SK-N-SH treated with all-trans-retinoic acid at 6 μM for 48 hours (cell line): ENCODE data around the gene DCDC2C.

Source experiments
- ATAC-seq: fragments of 200-7000 bp; cut with Tn5 transposase; 3 replicates; pipeline ENCODE4 v1.9.1; 2020; ENCODE audit warnings: mild to moderate bottlenecking, moderate library complexity
- ARNTL ChIP-seq: fragments of 450-650 bp; formaldehyde crosslinking; IDR thresholded peaks from 2 replicates; pipeline ENCODE4 v1.5.0; 2020; ENCODE audit warnings: low read depth, mild to moderate bottlenecking, moderate library complexity, borderline replicate concordance
- BACH2 ChIP-seq: fragments of 250-450 bp; sonication (Bioruptor Pico); IDR thresholded peaks from 2 replicates; pipeline ENCODE4 v1.9.0; 2021; ENCODE audit warnings: mild to moderate bottlenecking, borderline replicate concordance
- CREB5 ChIP-seq: fragments of 250-450 bp; sonication (Bioruptor Pico); IDR thresholded peaks from 2 replicates; pipeline ENCODE4 v1.5.1; 2020; ENCODE audit warnings: low read depth, mild to moderate bottlenecking, moderate library complexity
- CSDC2 ChIP-seq: fragments of 250-450 bp; sonication (Bioruptor Pico); IDR thresholded peaks from 2 replicates; pipeline ENCODE4 v1.5.0; 2020; ENCODE audit warnings: mild to moderate bottlenecking, moderate library complexity
- GLIS3 ChIP-seq: fragments of 250-450 bp; sonication (Bioruptor Pico); IDR thresholded peaks from 2 replicates; pipeline ENCODE4 v1.5.0; 2020; ENCODE audit warnings: mild to moderate bottlenecking, moderate library complexity
- ISL1 ChIP-seq: fragments of 250-450 bp; sonication (Bioruptor Pico); IDR thresholded peaks from 2 replicates; pipeline ENCODE4 v2.1.2; 2022; ENCODE audit warnings: mild to moderate bottlenecking, moderate library complexity
- OSR1 ChIP-seq: fragments of 250-450 bp; sonication (Bioruptor Pico); IDR thresholded peaks from 2 replicates; pipeline ENCODE4 v1.8.0; 2022; ENCODE audit warnings: moderate library complexity, mild to moderate bottlenecking, inconsistent platforms
- PATZ1 ChIP-seq: fragments of 250-450 bp; sonication (Bioruptor Pico); IDR thresholded peaks from 2 replicates; pipeline ENCODE4 v1.8.0; 2020; ENCODE audit warnings: mild to moderate bottlenecking, moderate library complexity, borderline replicate concordance
- PPARA ChIP-seq: fragments of 250-450 bp; sonication (Bioruptor Pico); IDR thresholded peaks from 2 replicates; pipeline ENCODE4 v1.5.0; 2020; ENCODE audit warnings: mild to moderate bottlenecking, borderline replicate concordance
- RARB ChIP-seq: fragments of 250-450 bp; sonication (Bioruptor Pico); IDR thresholded peaks from 2 replicates; pipeline ENCODE4 v1.8.0; 2021; ENCODE audit warnings: mild to moderate bottlenecking, moderate library complexity
- SNAI2 ChIP-seq: fragments of 250-450 bp; sonication (Bioruptor Pico); IDR thresholded peaks from 2 replicates; pipeline ENCODE4 v1.5.0; 2020; ENCODE audit warnings: mild to moderate bottlenecking, moderate library complexity
- TOX ChIP-seq: fragments of 250-450 bp; sonication (Bioruptor Pico); IDR thresholded peaks from 2 replicates; pipeline ENCODE4 v1.8.0; 2021; ENCODE audit warnings: mild to moderate bottlenecking, moderate library complexity, borderline replicate concordance
- ZC3H10 ChIP-seq: fragments of 250-450 bp; sonication (Bioruptor Pico); IDR thresholded peaks from 2 replicates; pipeline ENCODE4 v1.5.1; 2021; ENCODE audit warnings: mild to moderate bottlenecking, moderate library complexity
- ZFP3 ChIP-seq: fragments of 250-450 bp; sonication (Bioruptor Pico); IDR thresholded peaks from 2 replicates; pipeline ENCODE4 v1.5.0; 2020; ENCODE audit warnings: mild to moderate bottlenecking, moderate library complexity
- ZFP30 ChIP-seq: fragments of 450-650 bp; formaldehyde crosslinking; IDR thresholded peaks from 2 replicates; pipeline ENCODE4 v1.5.0; 2022; ENCODE audit warnings: mild to moderate bottlenecking, moderate library complexity
- ZNF565 ChIP-seq: fragments of 450-650 bp; formaldehyde crosslinking; conservative IDR thresholded peaks from 2 replicates; pipeline ENCODE4 v1.5.0; 2020; ENCODE audit warnings: low read depth, mild to moderate bottlenecking, moderate library complexity
- ZNF70 ChIP-seq: fragments of 450-650 bp; formaldehyde crosslinking; IDR thresholded peaks from 2 replicates; pipeline ENCODE4 v1.5.0; 2020; ENCODE audit warnings: mild to moderate bottlenecking, moderate library complexity
- ZNF8 ChIP-seq: fragments of 450-650 bp; formaldehyde crosslinking; IDR thresholded peaks from 2 replicates; pipeline ENCODE4 v1.5.0; 2020; ENCODE audit warnings: mild to moderate bottlenecking, moderate library complexity
- TF ChIP-seq, protein P1 (sequence below): fragments of 250-450 bp; sonication (Bioruptor Pico); IDR thresholded peaks from 2 replicates; pipeline ENCODE4 v1.8.0; 2021; ENCODE audit warnings: low read depth, mild to moderate bottlenecking, moderate library complexity, borderline replicate concordance
- TF ChIP-seq, protein P2 (sequence below): fragments of 250-450 bp; sonication (Bioruptor Pico); IDR thresholded peaks from 2 replicates; pipeline ENCODE4 v1.5.1; 2021; ENCODE audit warnings: mild to moderate bottlenecking, moderate library complexity
- TF ChIP-seq, protein P3 (sequence below): fragments of 250-450 bp; sonication (Bioruptor Pico); IDR thresholded peaks from 2 replicates; pipeline ENCODE4 v1.5.0; 2020; ENCODE audit warnings: mild to moderate bottlenecking, moderate library complexity

DCDC2C gene

GRCh38 chr2:3752376-3752775 lies 49.0 kb downstream of the DCDC2C start (continued):
- TF ChIP-seq PATZ1 (CRISPR knock-in tag): no peak
- TF ChIP-seq, protein P1, sequence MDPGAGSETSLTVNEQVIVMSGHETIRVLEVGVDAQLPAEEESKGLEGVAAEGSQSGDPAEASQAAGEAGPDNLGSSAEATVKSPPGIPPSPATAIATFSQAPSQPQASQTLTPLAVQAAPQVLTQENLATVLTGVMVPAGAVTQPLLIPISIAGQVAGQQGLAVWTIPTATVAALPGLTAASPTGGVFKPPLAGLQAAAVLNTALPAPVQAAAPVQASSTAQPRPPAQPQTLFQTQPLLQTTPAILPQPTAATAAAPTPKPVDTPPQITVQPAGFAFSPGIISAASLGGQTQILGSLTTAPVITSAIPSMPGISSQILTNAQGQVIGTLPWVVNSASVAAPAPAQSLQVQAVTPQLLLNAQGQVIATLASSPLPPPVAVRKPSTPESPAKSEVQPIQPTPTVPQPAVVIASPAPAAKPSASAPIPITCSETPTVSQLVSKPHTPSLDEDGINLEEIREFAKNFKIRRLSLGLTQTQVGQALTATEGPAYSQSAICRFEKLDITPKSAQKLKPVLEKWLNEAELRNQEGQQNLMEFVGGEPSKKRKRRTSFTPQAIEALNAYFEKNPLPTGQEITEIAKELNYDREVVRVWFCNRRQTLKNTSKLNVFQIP: no peak
- TF ChIP-seq GLIS3: no peak

DNA sequence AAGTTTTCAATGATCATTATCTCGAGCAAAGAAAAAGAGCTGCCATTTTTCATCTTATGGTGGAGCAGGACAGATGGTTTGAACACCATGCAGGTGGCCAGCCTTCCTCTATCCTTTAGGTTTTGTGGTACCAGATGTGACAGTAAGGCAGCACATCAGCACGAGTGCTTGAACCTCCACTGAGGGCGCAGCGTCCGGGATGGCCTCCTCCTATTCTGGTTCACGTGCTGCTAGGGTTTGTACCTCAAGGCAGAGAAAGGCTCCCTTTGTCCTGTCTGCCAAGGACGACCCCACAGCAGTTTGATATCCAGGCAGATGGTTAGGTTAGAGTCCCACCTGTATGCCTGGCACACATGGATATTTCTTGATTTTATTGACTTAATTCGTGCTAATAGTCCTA lies 50.2 kb downstream of the DCDC2C start:
- no peak for ATAC-seq
- no peak for TF ChIP-seq ZFP30
- no peak for TF ChIP-seq ZNF8
- TF ChIP-seq ZNF70 (CRISPR knock-in tag): no peak
- TF ChIP-seq, protein P2, sequence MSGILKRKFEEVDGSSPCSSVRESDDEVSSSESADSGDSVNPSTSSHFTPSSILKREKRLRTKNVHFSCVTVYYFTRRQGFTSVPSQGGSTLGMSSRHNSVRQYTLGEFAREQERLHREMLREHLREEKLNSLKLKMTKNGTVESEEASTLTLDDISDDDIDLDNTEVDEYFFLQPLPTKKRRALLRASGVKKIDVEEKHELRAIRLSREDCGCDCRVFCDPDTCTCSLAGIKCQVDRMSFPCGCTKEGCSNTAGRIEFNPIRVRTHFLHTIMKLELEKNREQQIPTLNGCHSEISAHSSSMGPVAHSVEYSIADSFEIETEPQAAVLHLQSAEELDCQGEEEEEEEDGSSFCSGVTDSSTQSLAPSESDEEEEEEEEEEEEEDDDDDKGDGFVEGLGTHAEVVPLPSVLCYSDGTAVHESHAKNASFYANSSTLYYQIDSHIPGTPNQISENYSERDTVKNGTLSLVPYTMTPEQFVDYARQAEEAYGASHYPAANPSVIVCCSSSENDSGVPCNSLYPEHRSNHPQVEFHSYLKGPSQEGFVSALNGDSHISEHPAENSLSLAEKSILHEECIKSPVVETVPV (CRISPR knock-in tag): no peak
- TF ChIP-seq, protein P3, sequence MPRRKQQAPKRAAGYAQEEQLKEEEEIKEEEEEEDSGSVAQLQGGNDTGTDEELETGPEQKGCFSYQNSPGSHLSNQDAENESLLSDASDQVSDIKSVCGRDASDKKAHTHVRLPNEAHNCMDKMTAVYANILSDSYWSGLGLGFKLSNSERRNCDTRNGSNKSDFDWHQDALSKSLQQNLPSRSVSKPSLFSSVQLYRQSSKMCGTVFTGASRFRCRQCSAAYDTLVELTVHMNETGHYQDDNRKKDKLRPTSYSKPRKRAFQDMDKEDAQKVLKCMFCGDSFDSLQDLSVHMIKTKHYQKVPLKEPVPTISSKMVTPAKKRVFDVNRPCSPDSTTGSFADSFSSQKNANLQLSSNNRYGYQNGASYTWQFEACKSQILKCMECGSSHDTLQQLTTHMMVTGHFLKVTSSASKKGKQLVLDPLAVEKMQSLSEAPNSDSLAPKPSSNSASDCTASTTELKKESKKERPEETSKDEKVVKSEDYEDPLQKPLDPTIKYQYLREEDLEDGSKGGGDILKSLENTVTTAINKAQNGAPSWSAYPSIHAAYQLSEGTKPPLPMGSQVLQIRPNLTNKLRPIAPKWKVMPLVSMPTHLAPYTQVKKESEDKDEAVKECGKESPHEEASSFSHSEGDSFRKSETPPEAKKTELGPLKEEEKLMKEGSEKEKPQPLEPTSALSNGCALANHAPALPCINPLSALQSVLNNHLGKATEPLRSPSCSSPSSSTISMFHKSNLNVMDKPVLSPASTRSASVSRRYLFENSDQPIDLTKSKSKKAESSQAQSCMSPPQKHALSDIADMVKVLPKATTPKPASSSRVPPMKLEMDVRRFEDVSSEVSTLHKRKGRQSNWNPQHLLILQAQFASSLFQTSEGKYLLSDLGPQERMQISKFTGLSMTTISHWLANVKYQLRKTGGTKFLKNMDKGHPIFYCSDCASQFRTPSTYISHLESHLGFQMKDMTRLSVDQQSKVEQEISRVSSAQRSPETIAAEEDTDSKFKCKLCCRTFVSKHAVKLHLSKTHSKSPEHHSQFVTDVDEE (CRISPR knock-in tag): no peak
- no peak for TF ChIP-seq ISL1 (CRISPR knock-in tag)
- TF ChIP-seq BACH2 (CRISPR knock-in tag): no peak
- TF ChIP-seq SNAI2: no peak
- no peak for TF ChIP-seq PPARA (CRISPR knock-in tag)
- TF ChIP-seq OSR1 (CRISPR knock-in tag): no peak
- TF ChIP-seq TOX (CRISPR knock-in tag): no peak
- no peak for TF ChIP-seq PATZ1 (CRISPR knock-in tag)
- TF ChIP-seq GLIS3: no peak
- no peak for TF ChIP-seq ARNTL (CRISPR knock-in tag)

DNA sequence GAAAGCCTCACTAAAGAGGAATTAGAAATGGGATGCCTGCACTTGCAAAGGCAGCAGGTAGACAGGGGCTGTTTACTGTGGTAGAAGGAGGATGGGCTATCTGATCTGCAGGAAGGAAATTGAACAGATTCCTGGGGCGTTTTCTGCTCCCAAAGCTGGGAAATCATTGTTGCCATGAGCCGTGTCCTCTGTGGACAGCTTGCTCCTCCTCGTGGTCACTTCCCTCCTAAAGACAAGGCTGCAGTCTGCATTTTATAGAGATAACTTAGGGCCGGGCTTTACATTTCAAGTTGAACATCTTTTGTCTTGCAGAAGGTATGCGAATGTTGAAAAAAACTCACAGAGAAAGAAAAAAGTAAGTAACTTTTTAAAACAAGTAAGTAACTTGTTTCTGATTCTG lies 50.9 kb downstream of the DCDC2C start:
- no peak for ATAC-seq
- no peak for TF ChIP-seq ZNF8
- TF ChIP-seq ISL1 (CRISPR knock-in tag): no peak
- TF ChIP-seq ZNF70 (CRISPR knock-in tag): no peak
- TF ChIP-seq ZFP3 (CRISPR knock-in tag): no peak
- no peak for TF ChIP-seq SNAI2
- TF ChIP-seq CREB5 (CRISPR knock-in tag): no peak
- TF ChIP-seq, protein P2 (CRISPR knock-in tag): no peak
- no peak for TF ChIP-seq RARB (CRISPR knock-in tag)
- TF ChIP-seq ZNF565 (CRISPR knock-in tag): no peak
- TF ChIP-seq ZFP30: no peak
- no peak for TF ChIP-seq CSDC2
- no peak for TF ChIP-seq OSR1 (CRISPR knock-in tag)
- TF ChIP-seq ZC3H10 (CRISPR knock-in tag): no peak
- TF ChIP-seq, protein P3 (CRISPR knock-in tag): no peak
